SK-N-SH (cell line): ENCODE results near the gene GMPPB. TPM values are rescaled to one million over a fixed set of nuclear protein-coding genes. Genes with fewer than 3 reads are reported as not detected.

Experiments
- CTCF ChIA-PET: fragments of 300-600, 350-600 bp; formaldehyde crosslinking; extraction: SDS; loops from one replicate; lab custom pipeline; 2021; lab: Yijun Ruan, JAX
- POLR2A ChIA-PET: fragments of 350-600 bp; sonication (Branson Sonifier 250); formaldehyde crosslinking; extraction: SDS; loops from one replicate; lab custom pipeline; 2020; ENCODE audit warnings: antibody characterized with exemption, inconsistent platforms; lab: Yijun Ruan, JAX
- DNase-seq: peaks from one replicate; pipeline ENCODE4 v3.0.0; 2012
- H2AFZ ChIP-seq: fragments of 200-600 bp; sonication (generic); 2 replicates; pipeline ENCODE4 v1.8.1; 2016; ENCODE audit warnings: antibody characterized with exemption, mild to moderate bottlenecking, low read depth
- H3F3A ChIP-seq: fragments of 200-600 bp; sonication (generic); replicated peaks from 2 replicates; pipeline ENCODE3; 2016; ENCODE audit warnings: antibody characterized with exemption, mild to moderate bottlenecking; ENCODE audit not compliant: insufficient read depth
- H3K27ac ChIP-seq, 2 experiments: fragments of 200-500 bp in 1 of 2; fragments of 200-600 bp in 1 of 2; sonication (Bioruptor generic) in 1 of 2; sonication (generic), shearing (Covaris generic) in 1 of 2; 2 replicates each; pipeline versions ENCODE4 v1.5.1 to v1.6.1; 2014 to 2016; ENCODE audit warnings: low read depth in 2 of 2, inconsistent platforms in 1 of 2, low read length in 1 of 2, mild to moderate bottlenecking in 1 of 2, mixed read lengths in 1 of 2
- H3K27me3 ChIP-seq: fragments of 200-600 bp; sonication (generic), shearing (Covaris generic); 2 replicates; pipeline ENCODE4 v1.6.1; 2016; ENCODE audit warnings: mixed run types; ENCODE audit not compliant: insufficient read depth
- H3K36me3 ChIP-seq, 2 experiments: fragments of 200-500 bp in 1 of 2; fragments of 200-600 bp in 1 of 2; sonication (Bioruptor generic) in 1 of 2; sonication (generic) in 1 of 2; replicated peaks in 1 of 2; 2 replicates each; pipeline versions ENCODE3 to v1.5.1; 2014 to 2016; ENCODE audit warnings: low read length in 1 of 2, mild to moderate bottlenecking in 1 of 2; ENCODE audit not compliant: insufficient read depth in 2 of 2, control insufficient read depth in 1 of 2
- H3K4me1 ChIP-seq, 2 experiments: fragments of 200-500 bp in 1 of 2; fragments of 200-600 bp in 1 of 2; sonication (Bioruptor generic) in 1 of 2; sonication (generic), shearing (Covaris generic) in 1 of 2; 2 replicates each; pipeline versions ENCODE4 v1.5.1 to v1.6.1; 2014 to 2016; ENCODE audit warnings: low read depth in 1 of 2, low read length in 1 of 2, mixed run types in 1 of 2; ENCODE audit not compliant: insufficient read depth in 2 of 2, control insufficient read depth in 1 of 2
- H3K4me2 ChIP-seq: fragments of 200-600 bp; sonication (generic), shearing (Covaris generic); 2 replicates; pipeline ENCODE4 v1.6.1; 2017; ENCODE audit warnings: mixed run types
- H3K4me3 ChIP-seq, 2 experiments: fragments of 200-500 bp in 1 of 2; fragments of 200-600 bp in 1 of 2; sonication (Bioruptor generic) in 1 of 2; sonication (generic), shearing (Covaris generic) in 1 of 2; 2 replicates each; pipeline versions ENCODE4 v1.5.1 to v1.8.1; 2014 to 2016; ENCODE audit warnings: low read depth in 2 of 2, inconsistent platforms in 1 of 2, low read length in 1 of 2, mild to moderate bottlenecking in 1 of 2, mixed read lengths in 1 of 2, moderate library complexity in 1 of 2
- H3K79me2 ChIP-seq: fragments of 200-600 bp; sonication (generic); 2 replicates; pipeline ENCODE4 v1.8.1; 2017; ENCODE audit warnings: mild to moderate bottlenecking; ENCODE audit not compliant: insufficient read depth
- H3K9ac ChIP-seq: fragments of 200-600 bp; sonication (generic); 2 replicates; pipeline ENCODE4 v1.6.1; 2017; ENCODE audit warnings: mixed run types
- H3K9me2 ChIP-seq: fragments of 200-600 bp; sonication (generic); 2 replicates; pipeline ENCODE4 v1.6.1; 2017; ENCODE audit warnings: mixed run types
- H3K9me3 ChIP-seq: fragments of 200-600 bp; sonication (generic); 2 replicates; pipeline ENCODE4 v1.6.1; 2017; ENCODE audit warnings: mixed run types, mild to moderate bottlenecking, moderate library complexity
- H4K20me1 ChIP-seq: fragments of 200-600 bp; sonication (generic); 2 replicates; pipeline ENCODE4 v1.6.1; 2017; ENCODE audit warnings: mild to moderate bottlenecking, mixed run types; ENCODE audit not compliant: insufficient read depth
- CTCF ChIP-seq: fragments of 200-600 bp; sonication (generic); IDR thresholded peaks from 2 replicates; pipeline ENCODE4 v1.6.1; 2017; ENCODE audit warnings: antibody characterized with exemption, mild to moderate bottlenecking, moderate library complexity
- ELF1 ChIP-seq: IDR thresholded peaks from 2 replicates; pipeline ENCODE4 v1.4.0; 2012
- NFIC ChIP-seq: IDR thresholded peaks from 2 replicates; pipeline ENCODE4 v1.4.0; 2012; ENCODE audit warnings: borderline replicate concordance
- NRF1 ChIP-seq: IDR thresholded peaks from 2 replicates; pipeline ENCODE4 v1.6.1; 2012; ENCODE audit warnings: low read depth, mild to moderate bottlenecking, low read length
- PBX3 ChIP-seq: IDR thresholded peaks from 2 replicates; pipeline ENCODE4; 2012
- RFX5 ChIP-seq: IDR thresholded peaks from 2 replicates; pipeline ENCODE4 v1.6.1; 2012; ENCODE audit warnings: mild to moderate bottlenecking, improper control_type of control experiment, low read length
- USF1 ChIP-seq: IDR thresholded peaks from 2 replicates; pipeline ENCODE4 v1.4.0; 2012; ENCODE audit warnings: low read depth, borderline replicate concordance
- USF2 ChIP-seq: fragments of 150-350 bp; IDR thresholded peaks from 2 replicates; pipeline ENCODE4 v1.6.1; 2017; ENCODE audit warnings: antibody characterized with exemption, low read length, low read depth, borderline replicate concordance
- ZBTB33 ChIP-seq: IDR thresholded peaks from 2 replicates; pipeline ENCODE4 v1.4.0; 2012; ENCODE audit warnings: low read depth, borderline replicate concordance
- WGBS: methylation state at CpG from one replicate; pipeline ENCODE4 v1.1.6; 2017; ENCODE audit warnings: low lambda C conversion rate; 5-methylcytosine and 5-hydroxymethylcytosine counted together
- polyA plus RNA-seq, 3 experiments: library from polyadenylated mRNA; depleted of rRNA; stranded (reverse); fragments of >200 nt; gene quantifications; 2 replicates each; pipeline ENCODE4 v1.2.3, GENCODE V29; 2012

GMPPB gene
- polyA plus RNA-seq, 1 of the 3 experiments (the other 2 are of a cell fraction), result 25.1 TPM

GRCh38 chr3:49719214-49719884 is 4.4 kb downstream of the GMPPB start, which contains the start of gene AMIGO3 (continued):
- TF ChIP-seq PBX3 (no peak), NFIC (peak; percentile 29; the same call in 1 of the 2 replicates), NRF1 (no peak), USF1 (no peak), USF2 (no peak), CTCF (peak; percentile 54)

- DNase-seq, result no peak
- H4K20me1 ChIP-seq, result no peaks in the 10 kb centered on the region
- CTCF ChIA-PET, result interaction anchor here (1.1 to 7.9 kb wide), 14 partner anchors 10 to 188 kb away, joined by 3 to 76 read pairs (median 4); partner anchors contain the start of genes INKA1 and IP6K1
These were observed 4.9 kb downstream of the GMPPB start for GRCh38 chr3:49718858-49719213.

More at GRCh38 chr3:49718858-49719213, 4.9 kb downstream of the GMPPB start:
- no peaks in the 10 kb centered on the region for H3K9me2 ChIP-seq
- peak overlapping the region in 1 of 2 experiments; percentile 64; a peak in 2 of 4 replicates for H3K27ac ChIP-seq
- H3K79me2 ChIP-seq, result peaks cover 15% of the 10 kb centered on the region
- peak overlapping the region; percentile 74 for H3K4me2 ChIP-seq
- peaks cover 6% of the 10 kb centered on the region for H3F3A ChIP-seq
- peaks cover 8 to 24% of the 10 kb centered on the region in 2 experiments; a peak in 2 of 4 replicates for H3K4me1 ChIP-seq
- POLR2A ChIA-PET, result interaction anchor here (0.6 to 1.9 kb wide), 5 partner anchors 11 to 401 kb away, joined by 3 to 8 read pairs (median 4); no protein-coding TSS in a partner anchor
- no peak overlapping the region for H3K9ac ChIP-seq
- H3K9me3 ChIP-seq, result no peaks in the 10 kb centered on the region
- peak overlapping the region; percentile 47 to 61 for H3K4me3 ChIP-seq
- TF ChIP-seq NFIC (no peak), ELF1 (no peak), ZBTB33 (no peak), RFX5 (no peak)
- no peaks in the 10 kb centered on the region for H3K27me3 ChIP-seq
- WGBS, result 52% methylated on average over 20 of the region's 33 CpGs
- no peak overlapping the region for H2AFZ ChIP-seq
- peaks cover 0 to 38% of the 10 kb centered on the region in 2 experiments for H3K36me3 ChIP-seq
